GM21619 (cell line): ENCODE data around the gene PRRX2.
A peak's percentile ranks its signal among the peaks of the same experiment; 100 is the strongest.
"Not testable (repeated sequence)": the region's sequence is repeated elsewhere in the genome, so short reads cannot be mapped to it uniquely, and the experiment has no call there.

Experiments
- ATAC-seq: cut with Tn5 transposase; IDR thresholded peaks from one replicate; pipeline ENCODE4 v1.9.1; 2021; ENCODE audit not compliant: unreplicated experiment

Gene PRRX2

GRCh38 chr9:129636343-129636742 lies 29.1 kb upstream of the PRRX2 start:
- ATAC-seq, result not testable (repeated sequence)

GRCh38 chr9:129637102-129637501 lies 28.3 kb upstream of the PRRX2 start:
- no peak for ATAC-seq

GRCh38 chr9:129637673-129638439 lies 27.6 kb upstream of the PRRX2 start:
- ATAC-seq, result no peak

- ATAC-seq, result no peak
Measured at GRCh38 chr9:129639034-129639630, 26.3 kb upstream of the PRRX2 start.

- no peak for ATAC-seq
Measured at GRCh38 chr9:129639756-129640085, 25.7 kb upstream of the PRRX2 start.

GRCh38 chr9:129640086-129640870 lies 25.2 kb upstream of the PRRX2 start:
- ATAC-seq, result no peak

- ATAC-seq, result peak; percentile 5
Measured at GRCh38 chr9:129640871-129641749, 24.3 kb upstream of the PRRX2 start.

GRCh38 chr9:129641750-129642585 lies 23.5 kb upstream of the PRRX2 start, which contains the start of gene ASB6:
Gene ASB6, minus strand, starts transcription at chr9:129642151. Its CDS starts 152 bp downstream, at chr9:129641999.
- ATAC-seq, result peak; percentile 86

GRCh38 chr9:129643706-129644105 lies 21.7 kb upstream of the PRRX2 start:
- no peak for ATAC-seq

GRCh38 chr9:129644365-129644764 lies 21.1 kb upstream of the PRRX2 start:
- no peak for ATAC-seq

- ATAC-seq, result no peak
Measured at GRCh38 chr9:129644902-129645301, 20.5 kb upstream of the PRRX2 start.

- no peak for ATAC-seq
Measured at GRCh38 chr9:129646252-129646651, 19.2 kb upstream of the PRRX2 start.

- no peak for ATAC-seq
Measured at GRCh38 chr9:129646654-129647053, 18.8 kb upstream of the PRRX2 start.

- ATAC-seq, result no peak
Measured at GRCh38 chr9:129647635-129648034, 17.8 kb upstream of the PRRX2 start.

- ATAC-seq, result no peak
Measured at GRCh38 chr9:129648092-129648763, 17.2 kb upstream of the PRRX2 start.

- no peak for ATAC-seq
Measured at GRCh38 chr9:129648764-129649115, 16.7 kb upstream of the PRRX2 start.

GRCh38 chr9:129649726-129650679 lies 15.4 kb upstream of the PRRX2 start:
- ATAC-seq, result no peak

GRCh38 chr9:129650680-129651235 lies 14.7 kb upstream of the PRRX2 start:
- no peak for ATAC-seq
